SU-DHL-6 (cell line): ENCODE measurements around the gene TMEM33.
A peak's percentile ranks its signal among the peaks of the same experiment; 100 is the strongest.

Experiments
- H2AFZ ChIP-seq: fragments of 200-600 bp; sonication (generic); 2 replicates; pipeline ENCODE4 v1.6.1; 2014; ENCODE audit warnings: low read depth, mild to moderate bottlenecking, moderate library complexity, mixed read lengths, antibody characterized with exemption, low read length; ENCODE audit not compliant: severe bottlenecking
- H3F3A ChIP-seq: fragments of 200-600 bp; shearing (Covaris generic); 2 replicates; pipeline ENCODE4 v1.6.0; 2016; ENCODE audit warnings: antibody characterized with exemption, mild to moderate bottlenecking; ENCODE audit not compliant: insufficient read depth
- H3K27ac ChIP-seq: fragments of 200-600 bp; sonication (generic); 2 replicates; pipeline ENCODE4 v1.5.1; 2016; ENCODE audit warnings: low read depth, mild to moderate bottlenecking, low read length, moderate library complexity, mixed read lengths
- H3K27me3 ChIP-seq: fragments of 200-600 bp; sonication (generic), shearing (Covaris generic); 2 replicates; pipeline ENCODE4 v1.6.0; 2014; ENCODE audit warnings: mild to moderate bottlenecking, low read length
- H3K36me3 ChIP-seq: fragments of 200-600 bp; sonication (generic); 2 replicates; pipeline ENCODE4 v1.6.1; 2014; ENCODE audit warnings: mild to moderate bottlenecking, low read length, mixed read lengths
- H3K4me2 ChIP-seq: fragments of 300-600, 200-600 bp; shearing (Covaris generic), sonication (generic); 2 replicates; pipeline ENCODE4 v1.6.0; 2014; ENCODE audit warnings: low read length, low read depth, mild to moderate bottlenecking; ENCODE audit not compliant: poor library complexity, severe bottlenecking
- H3K4me3 ChIP-seq: fragments of 200-600 bp; sonication (generic); 2 replicates; pipeline ENCODE4 v1.5.1; 2014; ENCODE audit warnings: antibody characterized with exemption, low read length, mild to moderate bottlenecking, mixed read lengths; ENCODE audit not compliant: insufficient read depth, poor library complexity, severe bottlenecking
- H3K79me2 ChIP-seq: fragments of 200-600 bp; sonication (generic); 2 replicates; pipeline ENCODE4 v1.6.1; 2014; ENCODE audit warnings: mild to moderate bottlenecking, low read length, moderate library complexity; ENCODE audit not compliant: insufficient read depth
- H3K9ac ChIP-seq: fragments of 200-600 bp; sonication (generic); 2 replicates; pipeline ENCODE4 v1.7.0; 2014; ENCODE audit warnings: mild to moderate bottlenecking, low read length
- H3K9me2 ChIP-seq: fragments of 200-600 bp; sonication (generic); replicated peaks from 2 replicates; pipeline ENCODE4 v1.6.1; 2014; ENCODE audit warnings: low read length; ENCODE audit not compliant: insufficient read depth
- H3K9me3 ChIP-seq: fragments of 200-600 bp; sonication (generic); 2 replicates; pipeline ENCODE4 v1.6.1; 2014; ENCODE audit warnings: low read length, mixed read lengths; ENCODE audit not compliant: insufficient read depth
- H4K20me1 ChIP-seq: fragments of 200-600 bp; sonication (generic); 2 replicates; pipeline ENCODE4 v1.6.1; 2014; ENCODE audit warnings: low read depth, mild to moderate bottlenecking, antibody characterized with exemption, low read length, moderate library complexity, mixed read lengths
- EZH2phosphoT487 ChIP-seq: fragments of 200-600 bp; sonication (generic), shearing (Covaris generic); conservative IDR thresholded peaks from 2 replicates; pipeline ENCODE4 v1.6.1; 2018; ENCODE audit warnings: mild to moderate bottlenecking, antibody characterized with exemption, low read length, moderate library complexity, mixed read lengths
- TF ChIP-seq, protein P1 (sequence below): fragments of 200-600 bp; sonication (generic); IDR thresholded peaks from one replicate; pipeline ENCODE4 v1.5.1; 2017; ENCODE audit warnings: antibody characterized with exemption, mild to moderate bottlenecking, low read length, moderate library complexity; ENCODE audit not compliant: insufficient read depth, poor library complexity, severe bottlenecking

Gene TMEM33

DNA sequence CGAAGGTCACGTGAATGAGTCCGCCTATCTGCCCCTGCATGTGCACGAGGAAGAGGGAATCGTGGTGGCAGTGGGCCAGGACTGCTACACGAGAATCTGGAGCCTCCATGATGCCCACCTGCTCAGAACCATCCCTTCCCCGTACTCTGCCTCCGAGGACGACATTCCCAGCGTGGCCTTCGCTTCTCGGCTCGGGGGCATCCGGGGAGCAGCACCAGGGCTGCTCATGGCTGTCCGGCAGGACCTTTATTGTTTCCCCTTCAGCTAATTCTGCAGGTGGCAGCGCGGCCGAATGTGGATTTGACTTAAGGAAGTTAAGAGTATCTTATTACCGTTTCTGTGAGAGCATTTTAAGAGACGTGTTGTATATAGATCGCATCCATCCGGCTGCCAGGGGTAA lies 47.5 kb downstream of the TMEM33 start:
- Histone ChIP-seq H2AFZ (no peak overlapping the region), H3K27ac (no peak overlapping the region), H4K20me1 (no peaks in the 10 kb centered on the region), H3F3A (no peaks in the 10 kb centered on the region), H3K4me2 (no peak overlapping the region), H3K9ac (no peak overlapping the region), H3K4me3 (no peak overlapping the region), H3K79me2 (no peaks in the 10 kb centered on the region), H3K9me2 (no peaks in the 10 kb centered on the region), H3K9me3 (no peaks in the 10 kb centered on the region), H3K36me3 (no peaks in the 10 kb centered on the region), H3K27me3 (no peaks in the 10 kb centered on the region)
- no peak for TF ChIP-seq EZH2phosphoT487
- TF ChIP-seq, protein P1, sequence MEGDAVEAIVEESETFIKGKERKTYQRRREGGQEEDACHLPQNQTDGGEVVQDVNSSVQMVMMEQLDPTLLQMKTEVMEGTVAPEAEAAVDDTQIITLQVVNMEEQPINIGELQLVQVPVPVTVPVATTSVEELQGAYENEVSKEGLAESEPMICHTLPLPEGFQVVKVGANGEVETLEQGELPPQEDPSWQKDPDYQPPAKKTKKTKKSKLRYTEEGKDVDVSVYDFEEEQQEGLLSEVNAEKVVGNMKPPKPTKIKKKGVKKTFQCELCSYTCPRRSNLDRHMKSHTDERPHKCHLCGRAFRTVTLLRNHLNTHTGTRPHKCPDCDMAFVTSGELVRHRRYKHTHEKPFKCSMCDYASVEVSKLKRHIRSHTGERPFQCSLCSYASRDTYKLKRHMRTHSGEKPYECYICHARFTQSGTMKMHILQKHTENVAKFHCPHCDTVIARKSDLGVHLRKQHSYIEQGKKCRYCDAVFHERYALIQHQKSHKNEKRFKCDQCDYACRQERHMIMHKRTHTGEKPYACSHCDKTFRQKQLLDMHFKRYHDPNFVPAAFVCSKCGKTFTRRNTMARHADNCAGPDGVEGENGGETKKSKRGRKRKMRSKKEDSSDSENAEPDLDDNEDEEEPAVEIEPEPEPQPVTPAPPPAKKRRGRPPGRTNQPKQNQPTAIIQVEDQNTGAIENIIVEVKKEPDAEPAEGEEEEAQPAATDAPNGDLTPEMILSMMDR = no peak

GRCh38 chr4:41985151-41985550 lies 49.9 kb downstream of the TMEM33 start:
- no peak overlapping the region for H3K4me3 ChIP-seq
- no peaks in the 10 kb centered on the region for H3K9me3 ChIP-seq
- no peak overlapping the region for H3K4me2 ChIP-seq
- H3F3A ChIP-seq = peaks cover 7% of the 10 kb centered on the region
- H3K27me3 ChIP-seq = no peaks in the 10 kb centered on the region
- no peaks in the 10 kb centered on the region for H3K9me2 ChIP-seq
- no peaks in the 10 kb centered on the region for H4K20me1 ChIP-seq
- no peak for TF ChIP-seq EZH2phosphoT487
- H2AFZ ChIP-seq = no peak overlapping the region
- H3K27ac ChIP-seq = no peak overlapping the region
- H3K79me2 ChIP-seq = 0 out of 2 replicates have a peak, but pooled peaks cover 3% of the 10 kb centered on the region
- no peaks in the 10 kb centered on the region for H3K36me3 ChIP-seq
- no peak overlapping the region for H3K9ac ChIP-seq

DNA sequence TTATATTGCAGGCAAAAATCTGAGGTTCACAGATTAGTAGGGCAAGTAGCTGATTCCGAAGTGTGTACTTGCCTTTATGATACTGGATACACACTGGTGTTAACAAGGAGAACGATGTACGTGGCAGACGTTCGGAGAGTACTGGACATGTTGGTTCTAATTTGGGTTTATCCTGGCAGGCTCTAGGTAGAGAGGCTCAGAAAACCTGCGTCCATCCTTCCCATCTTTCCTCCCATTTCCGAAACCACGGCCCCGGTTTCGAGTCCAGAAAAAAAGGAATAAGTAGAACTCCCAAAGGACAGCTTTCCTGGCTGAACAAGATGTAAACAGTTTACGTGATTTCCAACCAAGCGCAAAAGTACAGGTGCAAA lies 54.8 kb downstream of the TMEM33 start:
- H3K27ac ChIP-seq = no peak overlapping the region
- H3K9me3 ChIP-seq = no peaks in the 10 kb centered on the region
- peak overlapping the region; percentile 92 for H2AFZ ChIP-seq
- H3K9ac ChIP-seq = peak overlapping the region; percentile 79
- H3F3A ChIP-seq = peaks cover 20% of the 10 kb centered on the region
- H3K4me2 ChIP-seq = peak overlapping the region; percentile 87
- no peaks in the 10 kb centered on the region for H3K9me2 ChIP-seq
- H3K4me3 ChIP-seq = peak overlapping the region; percentile 93
- H4K20me1 ChIP-seq = no peaks in the 10 kb centered on the region
- 0 out of 2 replicates have a peak, but pooled peaks cover 2% of the 10 kb centered on the region for H3K36me3 ChIP-seq
- H3K79me2 ChIP-seq = peaks cover 39% of the 10 kb centered on the region
- TF ChIP-seq EZH2phosphoT487 = no peak
- no peaks in the 10 kb centered on the region for H3K27me3 ChIP-seq

GRCh38 chr4:41990365-41991111 lies 55.3 kb downstream of the TMEM33 start, which contains the start of gene SLC30A9:
SLC30A9 (plus strand) TSS chr4:41990530; CDS start chr4:41990652, 122 bp downstream.
- H3K27me3 ChIP-seq = no peaks in the 10 kb centered on the region
- no peaks in the 10 kb centered on the region for H4K20me1 ChIP-seq
- H3K9ac ChIP-seq = peak within 1 kb of the TSS; percentile 79
- H3K9me2 ChIP-seq = no peaks in the 10 kb centered on the region
- no peak within 1 kb of the TSS for H3K27ac ChIP-seq
- TF ChIP-seq, protein P1 = no peak
- no peak for TF ChIP-seq EZH2phosphoT487
- H3K9me3 ChIP-seq = no peaks in the 10 kb centered on the region
- 0 out of 2 replicates have a peak, but pooled peaks cover 2% of the 10 kb centered on the region for H3K36me3 ChIP-seq
- H3K4me3 ChIP-seq = peak within 1 kb of the TSS; percentile 93
- peak within 1 kb of the TSS; percentile 92 for H2AFZ ChIP-seq
- peaks cover 20% of the 10 kb centered on the region for H3F3A ChIP-seq
- H3K79me2 ChIP-seq = peaks cover 45% of the 10 kb centered on the region
- H3K4me2 ChIP-seq = peak within 1 kb of the TSS; percentile 93
